HG03095 (cell line): ENCODE data around the gene LRRN3.
A peak's percentile ranks its signal among the peaks of the same experiment; 100 is the strongest.

Experiments
- ATAC-seq: cut with Tn5 transposase; IDR thresholded peaks from one replicate; pipeline ENCODE4 v1.9.1; 2021; ENCODE audit warnings: moderate library complexity; ENCODE audit not compliant: unreplicated experiment

LRRN3 gene

DNA sequence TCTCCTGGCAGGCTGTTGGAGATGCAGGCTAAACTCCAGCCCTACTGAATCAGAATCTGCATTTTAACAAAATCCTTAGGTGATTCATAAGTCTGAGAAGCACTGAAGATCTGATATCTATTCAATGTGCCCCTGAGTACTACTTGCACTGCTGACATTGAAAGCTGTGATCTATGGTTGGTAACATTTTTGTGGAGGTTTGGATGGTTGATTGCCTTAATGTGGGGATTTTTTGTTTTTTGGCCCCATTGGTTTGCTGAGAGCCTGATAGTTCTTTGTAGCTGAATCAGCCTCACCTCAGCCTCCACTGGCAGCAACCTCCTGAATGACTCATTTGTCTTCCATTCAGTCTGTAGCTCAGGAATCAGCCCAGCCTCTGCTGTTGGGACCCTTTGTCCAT lies 14.7 kb upstream of the LRRN3 start:
- no peak for ATAC-seq

DNA sequence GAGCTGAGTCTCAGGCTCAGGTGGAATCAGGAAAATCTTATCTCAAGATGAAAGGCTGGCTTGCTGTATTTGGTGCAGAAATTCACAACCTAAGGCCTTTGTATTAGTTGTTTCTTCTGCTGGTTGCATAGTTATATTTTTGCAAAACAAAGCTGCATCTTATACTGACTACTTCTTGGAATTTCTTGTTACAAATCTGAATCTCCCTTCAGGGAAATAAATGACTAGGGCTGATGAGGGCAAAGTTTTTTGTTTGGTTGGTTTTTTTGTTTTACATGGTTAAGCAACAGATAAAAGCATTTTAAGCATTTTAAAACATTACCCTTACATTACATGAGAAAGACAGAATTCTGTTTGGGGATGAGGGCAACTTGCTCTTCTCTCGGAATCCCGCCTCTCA lies 13.9 kb upstream of the LRRN3 start:
- no peak for ATAC-seq

GRCh38 chr7:111080495-111081105 lies 10.3 kb upstream of the LRRN3 start:
- ATAC-seq = peak; percentile 28

- ATAC-seq = no peak
These were observed 9.2 kb upstream of the LRRN3 start for GRCh38 chr7:111081546-111082267.

- ATAC-seq = no peak
These were observed 8.6 kb upstream of the LRRN3 start for GRCh38 chr7:111082351-111082750.

GRCh38 chr7:111083413-111083812 lies 7.5 kb upstream of the LRRN3 start:
- ATAC-seq = peak; percentile 98

DNA sequence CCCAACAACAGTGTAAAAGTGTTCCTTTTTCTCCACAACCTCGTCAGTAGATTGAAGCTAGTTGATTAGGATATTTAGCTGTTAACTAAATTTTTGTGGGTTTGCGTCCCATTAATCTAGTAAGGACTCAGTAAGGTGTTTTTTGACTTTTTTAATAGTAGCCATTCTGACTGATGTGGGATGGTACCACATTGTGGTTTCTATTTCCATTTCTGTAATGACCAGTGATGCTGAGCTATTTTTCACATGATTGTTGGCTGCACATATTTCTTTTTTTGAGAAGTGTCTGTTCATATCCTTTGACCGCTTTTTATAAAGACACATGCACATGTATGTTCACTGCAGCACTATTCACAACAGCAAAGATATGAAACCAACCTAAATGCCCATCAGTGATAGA lies 5.6 kb upstream of the LRRN3 start:
- no peak for ATAC-seq

DNA sequence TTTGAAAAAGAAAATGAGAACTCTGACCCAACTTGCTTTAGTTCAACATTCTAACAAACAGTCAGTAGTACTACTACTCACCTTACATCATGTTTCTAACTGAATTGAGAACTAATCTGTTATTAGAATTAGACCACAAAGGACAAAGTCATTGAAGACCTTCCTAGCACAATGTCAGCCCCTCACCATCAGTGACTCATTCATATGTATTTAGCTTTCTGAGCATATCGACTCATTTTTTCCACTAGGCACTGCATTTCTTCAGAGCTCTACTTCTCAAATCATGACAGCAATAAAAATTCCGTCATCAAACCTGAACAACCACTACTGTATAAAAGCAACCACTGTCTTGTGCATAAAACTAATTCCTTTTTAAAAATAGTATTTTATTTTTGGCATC lies 4.4 kb upstream of the LRRN3 start:
- ATAC-seq = no peak

- ATAC-seq = no peak
These were observed 2.6 kb upstream of the LRRN3 start for GRCh38 chr7:111088328-111088727.

- no peak for ATAC-seq
These were observed 1.0 kb upstream of the LRRN3 start for GRCh38 chr7:111089822-111090426.

DNA sequence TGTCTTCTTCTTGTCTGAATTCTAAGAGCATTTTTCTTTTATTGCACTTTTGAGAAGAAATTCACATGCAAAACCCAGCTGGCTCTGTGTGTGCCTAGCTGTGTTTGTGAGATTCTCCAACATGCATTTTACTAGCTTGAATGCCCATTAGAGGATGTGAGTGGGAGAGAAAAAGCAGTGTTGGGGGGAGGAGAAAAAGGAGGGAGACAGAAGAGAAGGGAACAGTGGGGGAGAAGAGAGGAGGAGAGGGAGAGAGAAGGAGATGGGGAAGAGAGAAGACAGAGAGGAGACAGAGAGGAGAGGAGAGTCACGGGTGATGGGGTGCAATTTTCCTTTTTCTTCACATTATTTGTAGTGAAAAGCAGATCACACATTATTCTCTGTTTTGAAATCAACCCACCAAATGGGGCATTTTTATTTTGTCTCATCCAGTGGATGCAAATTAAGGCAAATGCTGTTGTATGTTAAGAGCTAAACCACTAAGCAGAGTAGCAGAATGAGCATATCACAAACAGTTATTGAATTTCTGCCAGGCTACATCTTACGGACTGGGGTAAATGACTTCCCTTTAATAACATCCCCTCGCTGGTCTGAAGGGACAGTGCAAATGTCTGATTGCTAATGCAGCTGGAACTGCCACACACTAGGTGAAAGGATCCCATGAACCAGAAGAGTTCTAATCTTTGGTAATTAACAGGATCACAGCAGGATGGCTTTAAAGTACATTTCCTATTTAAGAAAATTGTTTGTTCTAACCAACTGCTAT lies 849 bp downstream of the LRRN3 start:
- ATAC-seq = no peak

- peak; percentile 62 for ATAC-seq
These were observed 1.7 kb downstream of the LRRN3 start for GRCh38 chr7:111092406-111093236.

- ATAC-seq = no peak
These were observed 2.6 kb downstream of the LRRN3 start for GRCh38 chr7:111093496-111093895.

DNA sequence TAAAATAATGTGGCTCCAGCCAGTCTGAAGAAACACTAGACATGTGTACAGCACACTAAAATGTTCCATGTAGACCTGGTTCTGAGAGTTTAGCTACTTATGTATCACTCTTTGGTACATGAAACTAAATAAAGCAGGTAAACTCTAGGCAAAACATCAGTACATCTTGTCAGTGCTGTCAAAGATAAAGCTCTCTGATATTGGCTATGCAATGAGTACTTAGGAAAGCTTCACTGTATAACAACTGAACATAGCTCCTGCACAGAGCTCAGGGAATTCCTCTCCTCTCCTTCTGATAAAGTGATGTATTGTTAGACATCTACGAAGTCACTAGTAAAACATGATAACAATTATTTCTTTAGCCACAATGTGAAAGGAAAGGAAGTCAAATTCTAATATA lies 3.5 kb downstream of the LRRN3 start:
- ATAC-seq = no peak

GRCh38 chr7:111096997-111097396 lies 6.1 kb downstream of the LRRN3 start:
- no peak for ATAC-seq

- no peak for ATAC-seq
These were observed 7.3 kb downstream of the LRRN3 start for GRCh38 chr7:111098011-111098925.

DNA sequence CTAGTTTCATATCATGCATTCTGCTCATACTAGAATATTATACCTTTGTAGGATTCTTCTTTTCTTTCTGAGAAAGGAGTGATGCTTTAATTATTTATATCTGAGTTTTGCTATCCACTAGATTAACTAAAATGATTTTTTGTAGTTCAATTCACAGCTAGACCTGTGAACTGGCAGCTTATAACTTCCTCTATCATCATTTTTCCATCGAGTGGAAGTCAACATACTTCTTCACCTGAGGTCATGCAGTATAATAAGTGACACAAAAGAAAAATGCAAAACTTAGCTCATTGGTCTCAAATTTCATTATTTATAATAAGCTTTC lies 8.0 kb downstream of the LRRN3 start:
- ATAC-seq = no peak

GRCh38 chr7:111101856-111102646 lies 11.1 kb downstream of the LRRN3 start:
- no peak for ATAC-seq

- no peak for ATAC-seq
These were observed 12.2 kb downstream of the LRRN3 start for GRCh38 chr7:111103136-111103535.
